ENCODE results near the gene DENND2A.

DENND2A gene

DNA sequence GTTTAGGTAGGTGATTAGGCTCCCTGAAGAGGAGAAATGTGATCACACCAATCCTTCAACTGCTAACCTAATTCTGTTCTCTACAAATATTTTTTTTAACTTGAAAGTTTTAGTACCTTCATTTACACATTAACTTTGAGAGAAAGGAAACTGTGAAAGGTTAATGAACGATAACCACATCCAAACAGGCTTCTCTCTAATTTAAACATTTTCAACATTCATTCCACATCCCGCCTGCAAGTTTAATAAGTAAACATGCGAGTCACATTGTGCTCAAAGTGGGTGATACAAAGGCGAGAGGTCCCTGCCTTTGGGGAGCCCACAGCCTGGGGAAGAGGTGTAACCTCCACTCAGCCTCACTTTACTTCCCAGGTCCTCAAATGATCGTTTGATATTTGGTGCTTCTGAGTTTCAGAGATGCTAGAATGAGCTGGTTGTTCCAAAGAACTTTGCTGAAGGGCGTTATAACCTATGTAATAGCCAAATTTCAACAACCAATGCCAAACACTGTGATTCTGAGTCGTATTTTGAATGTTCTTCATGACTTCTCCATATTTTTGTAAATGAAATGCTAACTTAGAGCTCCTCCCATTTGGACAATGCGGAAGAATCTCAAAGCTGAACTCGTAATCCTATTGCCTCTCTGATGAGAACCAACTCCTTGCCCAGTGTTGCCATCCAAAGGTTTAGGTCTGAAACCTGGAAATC is 47.5 kb downstream of the DENND2A start:
- Histone ChIP-seq H3K4me1 (ENCODE audit: insufficient read depth, insufficient read length) (no peaks in the 10 kb centered on the region), H3K27me3 (ENCODE audit: insufficient read depth, insufficient read length) (no peaks in the 10 kb centered on the region), H3K4me3 (ENCODE audit: insufficient read length, low read depth) (no peak overlapping the region), H3K9ac (ENCODE audit: insufficient read length, low read depth) (no peak overlapping the region), H3K9me3 (ENCODE audit: insufficient read depth, low read length) (no peaks in the 10 kb centered on the region), H3K36me3 (ENCODE audit: insufficient read depth, insufficient read length, low read length) (peaks cover 9% of the 10 kb centered on the region)
- no peak for TF ChIP-seq ZNF274 (IDR thresholded peaks at IDR 0.05; ENCODE audit: low read depth, low read length)
- no peak for TF ChIP-seq SUZ12 (IDR thresholded peaks at IDR 0.05; ENCODE audit: extremely low read depth, insufficient read depth, insufficient read length)
- no peak for TF ChIP-seq YY1 (IDR thresholded peaks at IDR 0.05; ENCODE audit: insufficient read depth, insufficient read length)
- no peak for DNase-seq (ENCODE audit: low read depth, low spot score)

DNA sequence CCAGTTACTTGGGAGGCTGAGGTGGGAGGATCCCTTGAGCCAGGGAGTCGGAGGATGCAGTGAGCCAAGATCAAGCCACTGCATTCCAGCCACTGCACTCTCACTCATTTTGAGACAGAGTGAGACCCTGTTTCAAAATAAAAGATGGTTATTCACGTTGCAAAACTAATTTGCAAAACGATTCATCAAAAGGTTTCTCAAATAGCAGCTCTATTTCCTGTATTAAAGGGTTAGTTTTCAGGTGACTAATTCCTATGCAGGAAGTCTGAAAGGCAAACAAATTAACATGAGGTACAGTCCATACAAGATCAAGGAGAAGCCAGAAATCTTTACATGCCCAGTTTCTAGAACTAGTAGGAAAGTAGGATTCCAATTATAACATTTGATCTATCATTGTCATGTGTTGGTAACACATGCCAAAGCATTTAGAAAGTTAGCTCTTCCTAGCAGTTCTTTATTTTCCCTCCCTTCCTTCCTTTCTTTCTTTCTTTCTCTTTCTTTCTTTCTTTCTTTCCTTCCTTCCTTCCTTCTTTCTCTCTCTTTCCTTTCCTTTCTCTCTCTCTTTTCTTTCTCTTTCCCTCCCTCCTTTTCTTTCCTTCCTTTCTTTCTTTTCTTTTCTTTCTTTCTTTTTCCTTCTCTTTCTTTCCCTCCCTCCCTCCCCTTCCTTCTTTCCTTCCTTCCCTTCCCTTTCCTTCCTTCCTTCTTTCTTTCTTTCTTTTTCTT is 49.3 kb downstream of the DENND2A start:
- Histone ChIP-seq H3K36me3 (ENCODE audit: insufficient read depth, insufficient read length, low read length) (peaks cover 12% of the 10 kb centered on the region), H3K27me3 (ENCODE audit: insufficient read depth, insufficient read length) (no peaks in the 10 kb centered on the region), H3K9ac (ENCODE audit: insufficient read length, low read depth) (no peak overlapping the region), H3K4me1 (ENCODE audit: insufficient read depth, insufficient read length) (no peaks in the 10 kb centered on the region), H3K9me3 (ENCODE audit: insufficient read depth, low read length) (no peaks in the 10 kb centered on the region), H3K4me3 (ENCODE audit: insufficient read length, low read depth) (no peak overlapping the region)
- TF ChIP-seq ZNF274 (IDR thresholded peaks at IDR 0.05; ENCODE audit: low read depth, low read length) (no peak), SUZ12 (IDR thresholded peaks at IDR 0.05; ENCODE audit: extremely low read depth, insufficient read depth, insufficient read length) (no peak), YY1 (IDR thresholded peaks at IDR 0.05; ENCODE audit: insufficient read depth, insufficient read length) (no peak)
- no peak for DNase-seq (ENCODE audit: low read depth, low spot score)

GRCh38 chr7:140587243-140587642 is 53.4 kb downstream of the DENND2A start:
- Histone ChIP-seq H3K27me3 (ENCODE audit: insufficient read depth, insufficient read length) (no peaks in the 10 kb centered on the region), H3K9ac (ENCODE audit: insufficient read length, low read depth) (no peak overlapping the region), H3K4me3 (ENCODE audit: insufficient read length, low read depth) (no peak overlapping the region), H3K4me1 (ENCODE audit: insufficient read depth, insufficient read length) (no peaks in the 10 kb centered on the region), H3K36me3 (ENCODE audit: insufficient read depth, insufficient read length, low read length) (peaks cover 19% of the 10 kb centered on the region), H3K9me3 (ENCODE audit: insufficient read depth, low read length) (no peaks in the 10 kb centered on the region)
- no peak for DNase-seq (ENCODE audit: low read depth, low spot score)
- TF ChIP-seq YY1 (IDR thresholded peaks at IDR 0.05; ENCODE audit: insufficient read depth, insufficient read length) (no peak), SUZ12 (IDR thresholded peaks at IDR 0.05; ENCODE audit: extremely low read depth, insufficient read depth, insufficient read length) (no peak), ZNF274 (IDR thresholded peaks at IDR 0.05; ENCODE audit: low read depth, low read length) (no peak)

GRCh38 chr7:140586516-140586915 is 54.1 kb downstream of the DENND2A start:
- Histone ChIP-seq H3K9ac (ENCODE audit: insufficient read length, low read depth) (no peak overlapping the region), H3K4me3 (ENCODE audit: insufficient read length, low read depth) (no peak overlapping the region), H3K36me3 (ENCODE audit: insufficient read depth, insufficient read length, low read length) (peaks cover 23% of the 10 kb centered on the region), H3K4me1 (ENCODE audit: insufficient read depth, insufficient read length) (no peaks in the 10 kb centered on the region), H3K9me3 (ENCODE audit: insufficient read depth, low read length) (no peaks in the 10 kb centered on the region), H3K27me3 (ENCODE audit: insufficient read depth, insufficient read length) (no peaks in the 10 kb centered on the region)
- no peak for DNase-seq (ENCODE audit: low read depth, low spot score)
- TF ChIP-seq ZNF274 (IDR thresholded peaks at IDR 0.05; ENCODE audit: low read depth, low read length) (no peak), YY1 (IDR thresholded peaks at IDR 0.05; ENCODE audit: insufficient read depth, insufficient read length) (no peak), SUZ12 (IDR thresholded peaks at IDR 0.05; ENCODE audit: extremely low read depth, insufficient read depth, insufficient read length) (no peak)

GRCh38 chr7:140585333-140585732 is 55.3 kb downstream of the DENND2A start:
- DNase-seq (ENCODE audit: low read depth, low spot score), result no peak
- Histone ChIP-seq H3K4me1 (ENCODE audit: insufficient read depth, insufficient read length) (no peaks in the 10 kb centered on the region), H3K9me3 (ENCODE audit: insufficient read depth, low read length) (no peaks in the 10 kb centered on the region), H3K4me3 (ENCODE audit: insufficient read length, low read depth) (no peak overlapping the region), H3K36me3 (ENCODE audit: insufficient read depth, insufficient read length, low read length) (peaks cover 28% of the 10 kb centered on the region), H3K9ac (ENCODE audit: insufficient read length, low read depth) (no peak overlapping the region), H3K27me3 (ENCODE audit: insufficient read depth, insufficient read length) (no peaks in the 10 kb centered on the region)
- TF ChIP-seq SUZ12 (IDR thresholded peaks at IDR 0.05; ENCODE audit: extremely low read depth, insufficient read depth, insufficient read length) (no peak), YY1 (IDR thresholded peaks at IDR 0.05; ENCODE audit: insufficient read depth, insufficient read length) (no peak), ZNF274 (IDR thresholded peaks at IDR 0.05; ENCODE audit: low read depth, low read length) (no peak)

GRCh38 chr7:140584195-140584851 is 56.3 kb downstream of the DENND2A start:
- TF ChIP-seq YY1 (IDR thresholded peaks at IDR 0.05; ENCODE audit: insufficient read depth, insufficient read length) (no peak), ZNF274 (IDR thresholded peaks at IDR 0.05; ENCODE audit: low read depth, low read length) (no peak), SUZ12 (IDR thresholded peaks at IDR 0.05; ENCODE audit: extremely low read depth, insufficient read depth, insufficient read length) (no peak)
- Histone ChIP-seq H3K9me3 (ENCODE audit: insufficient read depth, low read length) (no peaks in the 10 kb centered on the region), H3K27me3 (ENCODE audit: insufficient read depth, insufficient read length) (no peaks in the 10 kb centered on the region), H3K4me3 (ENCODE audit: insufficient read length, low read depth) (no peak overlapping the region), H3K9ac (ENCODE audit: insufficient read length, low read depth) (no peak overlapping the region), H3K4me1 (ENCODE audit: insufficient read depth, insufficient read length) (no peaks in the 10 kb centered on the region), H3K36me3 (ENCODE audit: insufficient read depth, insufficient read length, low read length) (peaks cover 28% of the 10 kb centered on the region)
- no peak for DNase-seq (ENCODE audit: low read depth, low spot score)

DNA sequence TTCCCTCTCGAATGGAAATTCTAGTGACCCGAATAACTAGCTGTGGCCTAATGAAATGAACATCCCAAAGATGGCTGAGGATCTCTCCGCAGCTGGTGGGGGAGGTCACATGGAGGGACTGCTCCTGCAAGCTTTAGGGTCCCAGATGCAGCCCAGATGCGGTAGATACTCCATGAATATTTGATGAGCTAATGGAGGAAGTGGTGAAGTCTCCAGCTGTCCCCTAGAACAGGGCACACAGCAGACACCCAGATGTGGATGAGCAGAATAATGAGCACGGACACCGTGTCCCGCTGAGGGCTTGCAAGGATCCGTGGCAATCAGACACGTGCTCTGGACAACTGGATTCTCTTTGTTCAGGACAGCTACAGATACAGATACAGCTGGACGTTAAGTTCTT is 59.2 kb downstream of the DENND2A start:
- Histone ChIP-seq H3K9me3 (ENCODE audit: insufficient read depth, low read length) (no peaks in the 10 kb centered on the region), H3K27me3 (ENCODE audit: insufficient read depth, insufficient read length) (no peaks in the 10 kb centered on the region), H3K4me3 (ENCODE audit: insufficient read length, low read depth) (no peak overlapping the region), H3K36me3 (ENCODE audit: insufficient read depth, insufficient read length, low read length) (peaks cover 26% of the 10 kb centered on the region), H3K4me1 (ENCODE audit: insufficient read depth, insufficient read length) (no peaks in the 10 kb centered on the region), H3K9ac (ENCODE audit: insufficient read length, low read depth) (peak overlapping the region; percentile 26)
- DNase-seq (ENCODE audit: low read depth, low spot score), result no peak
- no peak for TF ChIP-seq ZNF274 (IDR thresholded peaks at IDR 0.05; ENCODE audit: low read depth, low read length)
- TF ChIP-seq YY1 (IDR thresholded peaks at IDR 0.05; ENCODE audit: insufficient read depth, insufficient read length), result no peak
- no peak for TF ChIP-seq SUZ12 (IDR thresholded peaks at IDR 0.05; ENCODE audit: extremely low read depth, insufficient read depth, insufficient read length)
